Neural progenitor cell (in vitro differentiated cells): ENCODE measurements around the gene ADAMTS18. TPM values are rescaled to one million over a fixed set of nuclear protein-coding genes. Genes with fewer than 3 reads are reported as not detected.
"Not testable (repeated sequence)": the region's sequence is repeated elsewhere in the genome, so short reads cannot be mapped to it uniquely, and the experiment has no call there.

Experiments
- DNase-seq: peaks from one replicate; pipeline ENCODE4 v3.0.0-alpha.2; 2016; ENCODE audit warnings: low spot score
- H2AFZ ChIP-seq: fragments of 200-600 bp; sonication (generic); replicated peaks from 2 replicates; pipeline ENCODE4 v1.6.1; 2016; ENCODE audit warnings: antibody characterized with exemption
- H3F3A ChIP-seq: fragments of 200-600 bp; sonication (generic); 2 replicates; pipeline ENCODE4 v1.6.1; 2016; ENCODE audit warnings: antibody characterized with exemption, low read depth
- H3K27ac ChIP-seq: fragments of 200-600 bp; sonication (generic); 2 replicates; pipeline ENCODE4 v1.5.1; 2016; ENCODE audit warnings: mild to moderate bottlenecking
- H3K27me3 ChIP-seq: fragments of 200-600 bp; sonication (generic); 2 replicates; pipeline ENCODE4 v1.6.1; 2016; ENCODE audit warnings: mild to moderate bottlenecking, moderate library complexity
- H3K36me3 ChIP-seq: fragments of 200-600 bp; sonication (generic); 2 replicates; pipeline ENCODE4 v1.5.1; 2016
- H3K4me1 ChIP-seq: fragments of 200-600 bp; sonication (generic); 2 replicates; pipeline ENCODE4 v1.6.1; 2016; ENCODE audit warnings: mixed run types
- H3K4me2 ChIP-seq: fragments of 200-600 bp; sonication (generic); 2 replicates; pipeline ENCODE4 v1.6.1; 2016
- H3K4me3 ChIP-seq: fragments of 200-600 bp; sonication (generic); 2 replicates; pipeline ENCODE4 v1.5.1; 2016
- H3K79me2 ChIP-seq: fragments of 200-600 bp; sonication (generic); 2 replicates; pipeline ENCODE4 v1.6.1; 2016; ENCODE audit warnings: low read depth
- H3K9ac ChIP-seq: fragments of 200-600 bp; sonication (generic); 2 replicates; pipeline ENCODE4 v1.6.1; 2016
- H3K9me3 ChIP-seq: fragments of 200-600 bp; sonication (generic); 2 replicates; pipeline ENCODE4 v1.5.1; 2016; ENCODE audit warnings: low read depth
- H4K20me1 ChIP-seq: fragments of 200-600 bp; sonication (generic); 2 replicates; pipeline ENCODE4 v1.6.1; 2016; ENCODE audit warnings: low read depth
- H3K27ac Mint-ChIP-seq: 3 replicates; pipeline ENCODE4 v1.8.0; 2021; ENCODE audit warnings: mixed read lengths
- H3K27me3 Mint-ChIP-seq: 2 replicates; pipeline ENCODE4 v1.8.0; 2022; ENCODE audit warnings: low read depth, mild to moderate bottlenecking, inconsistent platforms, moderate library complexity, mixed read lengths; ENCODE audit not compliant: insufficient read depth
- H3K36me3 Mint-ChIP-seq: 3 replicates; pipeline ENCODE4 v1.8.0; 2021; ENCODE audit warnings: mixed read lengths
- H3K4me1 Mint-ChIP-seq: 3 replicates; pipeline ENCODE4 v1.8.0; 2021; ENCODE audit warnings: mixed read lengths
- H3K4me3 Mint-ChIP-seq: 3 replicates; pipeline ENCODE4 v1.8.0; 2021; ENCODE audit warnings: mild to moderate bottlenecking, moderate library complexity, mixed read lengths
- H3K9me3 Mint-ChIP-seq: 3 replicates; pipeline ENCODE4 v1.8.0; 2020; ENCODE audit warnings: mixed read lengths
- EZH2 ChIP-seq: fragments of 200-600 bp; sonication (generic); IDR thresholded peaks from 2 replicates; pipeline ENCODE4 v1.6.1; 2017; ENCODE audit warnings: antibody characterized with exemption, mild to moderate bottlenecking, moderate library complexity
- EZH2phosphoT487 ChIP-seq: fragments of 200-600 bp; sonication (generic); IDR thresholded peaks from 2 replicates; pipeline ENCODE4 v1.6.1; 2017; ENCODE audit warnings: antibody characterized with exemption
- total RNA-seq: library from RNA; depleted of rRNA; stranded (reverse); fragments of >200 nt; gene quantifications from 2 replicates; pipeline ENCODE4 v1.2.3, GENCODE V29; 2015; ENCODE audit warnings: low replicate concordance
- TF ChIP-seq, protein P1 (sequence below): fragments of 200-600 bp; sonication (generic); IDR thresholded peaks from 2 replicates; pipeline ENCODE4 v1.5.1; 2017; ENCODE audit warnings: antibody characterized with exemption, mild to moderate bottlenecking

The ADAMTS18 gene
- total RNA-seq, 1 donor from 2014 or later: 1.9 TPM

DNA sequence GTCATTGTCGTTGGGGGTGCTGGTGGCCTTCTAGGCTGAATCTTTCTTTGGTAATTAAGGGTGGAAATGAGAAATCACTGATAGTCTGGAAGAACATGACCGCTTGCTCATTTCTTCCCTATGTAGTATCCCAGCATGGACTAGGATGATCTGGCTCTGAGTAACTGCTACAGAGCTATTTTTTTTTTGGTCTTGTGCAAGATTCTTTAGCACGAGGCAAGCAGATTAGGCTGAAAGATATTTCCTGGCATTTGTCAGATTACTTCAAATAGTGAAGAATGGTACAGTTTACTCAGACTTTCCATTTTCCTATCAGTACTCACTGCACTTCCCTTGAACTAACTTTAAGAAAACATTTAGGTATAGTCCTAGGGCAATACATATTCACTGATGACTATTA is 146.6 kb downstream of the ADAMTS18 start:
- Histone ChIP-seq H3K27me3 (no peaks in the 10 kb centered on the region), H3K9me3 (no peaks in the 10 kb centered on the region), H3K4me1 (no peaks in the 10 kb centered on the region), H3K4me3 (no peak overlapping the region), H3F3A (no peaks in the 10 kb centered on the region), H4K20me1 (no peaks in the 10 kb centered on the region), H3K27ac (no peak overlapping the region), H3K4me2 (no peak overlapping the region), H3K9ac (no peak overlapping the region), H3K36me3 (no peaks in the 10 kb centered on the region), H2AFZ (no peak overlapping the region), H3K79me2 (no peaks in the 10 kb centered on the region)
- H3K4me3 Mint-ChIP-seq: no peak overlapping the region
- H3K27ac Mint-ChIP-seq: no peak overlapping the region
- no peak for DNase-seq
- TF ChIP-seq EZH2: no peak
- TF ChIP-seq, protein P1, sequence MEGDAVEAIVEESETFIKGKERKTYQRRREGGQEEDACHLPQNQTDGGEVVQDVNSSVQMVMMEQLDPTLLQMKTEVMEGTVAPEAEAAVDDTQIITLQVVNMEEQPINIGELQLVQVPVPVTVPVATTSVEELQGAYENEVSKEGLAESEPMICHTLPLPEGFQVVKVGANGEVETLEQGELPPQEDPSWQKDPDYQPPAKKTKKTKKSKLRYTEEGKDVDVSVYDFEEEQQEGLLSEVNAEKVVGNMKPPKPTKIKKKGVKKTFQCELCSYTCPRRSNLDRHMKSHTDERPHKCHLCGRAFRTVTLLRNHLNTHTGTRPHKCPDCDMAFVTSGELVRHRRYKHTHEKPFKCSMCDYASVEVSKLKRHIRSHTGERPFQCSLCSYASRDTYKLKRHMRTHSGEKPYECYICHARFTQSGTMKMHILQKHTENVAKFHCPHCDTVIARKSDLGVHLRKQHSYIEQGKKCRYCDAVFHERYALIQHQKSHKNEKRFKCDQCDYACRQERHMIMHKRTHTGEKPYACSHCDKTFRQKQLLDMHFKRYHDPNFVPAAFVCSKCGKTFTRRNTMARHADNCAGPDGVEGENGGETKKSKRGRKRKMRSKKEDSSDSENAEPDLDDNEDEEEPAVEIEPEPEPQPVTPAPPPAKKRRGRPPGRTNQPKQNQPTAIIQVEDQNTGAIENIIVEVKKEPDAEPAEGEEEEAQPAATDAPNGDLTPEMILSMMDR: no peak
- no peak for TF ChIP-seq EZH2phosphoT487
- peaks cover 22% of the 10 kb centered on the region for H3K4me1 Mint-ChIP-seq
- no peaks in the 10 kb centered on the region for H3K9me3 Mint-ChIP-seq
- peaks cover 21% of the 10 kb centered on the region for H3K36me3 Mint-ChIP-seq
- H3K27me3 Mint-ChIP-seq: peaks cover 6% of the 10 kb centered on the region

DNA sequence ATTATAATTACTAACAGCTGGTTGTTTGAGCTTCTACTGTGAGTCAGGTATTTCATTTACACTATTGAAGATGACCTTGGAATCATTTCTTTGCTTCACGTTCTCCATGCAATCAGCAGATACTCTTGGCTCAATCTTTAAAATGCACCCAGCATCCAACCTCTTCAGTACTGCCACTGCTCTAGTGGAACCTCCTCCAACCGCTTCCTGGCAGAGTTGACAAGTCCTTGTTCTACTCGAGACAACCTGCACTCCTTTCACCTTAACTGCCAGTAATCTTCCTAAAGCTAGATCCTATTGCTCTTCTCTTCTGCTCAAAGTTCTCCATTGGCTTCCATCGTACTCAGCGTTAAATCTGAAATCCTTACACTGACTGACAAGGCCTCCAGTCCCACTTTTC is 149.2 kb downstream of the ADAMTS18 start:
- no peaks in the 10 kb centered on the region for H3F3A ChIP-seq
- no peak overlapping the region for H3K27ac ChIP-seq
- no peaks in the 10 kb centered on the region for H3K4me1 ChIP-seq
- H3K9me3 Mint-ChIP-seq: no peaks in the 10 kb centered on the region
- no peaks in the 10 kb centered on the region for H4K20me1 ChIP-seq
- peaks cover 4% of the 10 kb centered on the region for H3K27me3 Mint-ChIP-seq
- H2AFZ ChIP-seq: no peak overlapping the region
- TF ChIP-seq EZH2phosphoT487 (no peak), EZH2 (no peak)
- TF ChIP-seq, protein P1: no peak
- no peak overlapping the region for H3K4me3 Mint-ChIP-seq
- H3K36me3 Mint-ChIP-seq: peaks cover 12% of the 10 kb centered on the region
- H3K4me2 ChIP-seq: no peak overlapping the region
- no peak overlapping the region for H3K4me3 ChIP-seq
- no peak overlapping the region for H3K9ac ChIP-seq
- no peaks in the 10 kb centered on the region for H3K79me2 ChIP-seq
- peaks cover 15% of the 10 kb centered on the region for H3K4me1 Mint-ChIP-seq
- H3K9me3 ChIP-seq: no peaks in the 10 kb centered on the region
- H3K27me3 ChIP-seq: no peaks in the 10 kb centered on the region
- no peak for DNase-seq
- no peaks in the 10 kb centered on the region for H3K36me3 ChIP-seq
- H3K27ac Mint-ChIP-seq: no peak overlapping the region

DNA sequence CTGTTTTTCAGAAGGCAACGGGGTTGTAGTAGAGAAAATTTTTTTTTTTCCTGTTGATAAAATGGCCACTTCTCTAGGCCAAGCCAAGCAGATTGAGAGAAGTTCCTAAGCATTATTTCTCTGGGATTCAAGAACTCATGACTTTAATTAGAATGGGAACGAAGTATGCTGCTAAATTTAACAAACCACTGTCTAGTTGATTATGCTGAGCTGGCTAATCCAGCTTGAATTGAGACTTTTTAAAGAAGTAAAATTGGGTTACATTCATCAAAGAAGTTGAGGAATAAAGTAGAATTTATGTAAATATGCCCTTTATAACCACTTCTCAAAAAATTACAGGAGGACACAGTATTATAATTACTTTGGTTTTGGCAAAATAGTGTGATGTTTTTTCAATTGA is 152.5 kb downstream of the ADAMTS18 start:
- no peak overlapping the region for H3K9ac ChIP-seq
- no peak overlapping the region for H3K4me3 Mint-ChIP-seq
- H3K27ac ChIP-seq: no peak overlapping the region
- no peaks in the 10 kb centered on the region for H3K79me2 ChIP-seq
- DNase-seq: no peak
- TF ChIP-seq EZH2phosphoT487 (no peak), EZH2 (no peak)
- TF ChIP-seq, protein P1: no peak
- H3F3A ChIP-seq: no peaks in the 10 kb centered on the region
- H3K9me3 Mint-ChIP-seq: no peaks in the 10 kb centered on the region
- H3K27me3 Mint-ChIP-seq: peaks cover 6% of the 10 kb centered on the region
- H3K4me3 ChIP-seq: no peak overlapping the region
- H3K4me2 ChIP-seq: no peak overlapping the region
- H3K27me3 ChIP-seq: no peaks in the 10 kb centered on the region
- no peaks in the 10 kb centered on the region for H3K4me1 ChIP-seq
- H2AFZ ChIP-seq: no peak overlapping the region
- H3K36me3 ChIP-seq: no peaks in the 10 kb centered on the region
- H4K20me1 ChIP-seq: no peaks in the 10 kb centered on the region
- no peaks in the 10 kb centered on the region for H3K9me3 ChIP-seq
- H3K4me1 Mint-ChIP-seq: no peaks in the 10 kb centered on the region
- no peak overlapping the region for H3K27ac Mint-ChIP-seq
- peaks cover 8% of the 10 kb centered on the region for H3K36me3 Mint-ChIP-seq

DNA sequence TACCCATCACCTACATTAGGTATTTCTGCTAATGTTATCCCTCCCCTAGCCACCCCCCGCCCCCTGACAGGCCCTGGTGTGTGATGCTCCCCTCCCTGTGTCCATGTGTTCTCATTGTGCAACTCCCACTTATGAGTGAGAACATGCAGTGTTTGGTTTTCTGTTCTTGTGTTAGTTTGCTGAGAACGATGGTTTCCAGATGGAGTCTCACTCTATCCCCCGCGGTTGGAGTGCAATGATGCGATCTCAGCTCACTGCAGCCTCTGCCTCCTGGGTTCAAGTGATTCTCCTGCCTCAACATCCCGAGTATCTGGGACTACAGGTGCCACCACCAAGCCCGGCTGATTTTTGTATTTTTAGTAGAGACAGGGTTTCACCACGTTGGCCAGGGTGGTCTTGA is 155.5 kb downstream of the ADAMTS18 start:
- H3K4me3 Mint-ChIP-seq, H3F3A ChIP-seq, H3K36me3 ChIP-seq, H3K4me1 ChIP-seq, H3K36me3 Mint-ChIP-seq, H3K79me2 ChIP-seq, H3K27me3 Mint-ChIP-seq, DNase-seq, H3K9me3 Mint-ChIP-seq, H2AFZ ChIP-seq, H3K4me1 Mint-ChIP-seq, H3K27ac ChIP-seq, H3K4me2 ChIP-seq, H3K4me3 ChIP-seq, H3K9ac ChIP-seq, H3K27ac Mint-ChIP-seq, H4K20me1 ChIP-seq, H3K9me3 ChIP-seq: not testable (repeated sequence)
- H3K27me3 ChIP-seq: peaks cover 10% of the 10 kb centered on the region
